ENCODE measurements around the gene ELK4.
A peak's percentile ranks its signal among the peaks of the same experiment; 100 is the strongest.

ELK4 gene, protein sequence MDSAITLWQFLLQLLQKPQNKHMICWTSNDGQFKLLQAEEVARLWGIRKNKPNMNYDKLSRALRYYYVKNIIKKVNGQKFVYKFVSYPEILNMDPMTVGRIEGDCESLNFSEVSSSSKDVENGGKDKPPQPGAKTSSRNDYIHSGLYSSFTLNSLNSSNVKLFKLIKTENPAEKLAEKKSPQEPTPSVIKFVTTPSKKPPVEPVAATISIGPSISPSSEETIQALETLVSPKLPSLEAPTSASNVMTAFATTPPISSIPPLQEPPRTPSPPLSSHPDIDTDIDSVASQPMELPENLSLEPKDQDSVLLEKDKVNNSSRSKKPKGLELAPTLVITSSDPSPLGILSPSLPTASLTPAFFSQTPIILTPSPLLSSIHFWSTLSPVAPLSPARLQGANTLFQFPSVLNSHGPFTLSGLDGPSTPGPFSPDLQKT

DNA sequence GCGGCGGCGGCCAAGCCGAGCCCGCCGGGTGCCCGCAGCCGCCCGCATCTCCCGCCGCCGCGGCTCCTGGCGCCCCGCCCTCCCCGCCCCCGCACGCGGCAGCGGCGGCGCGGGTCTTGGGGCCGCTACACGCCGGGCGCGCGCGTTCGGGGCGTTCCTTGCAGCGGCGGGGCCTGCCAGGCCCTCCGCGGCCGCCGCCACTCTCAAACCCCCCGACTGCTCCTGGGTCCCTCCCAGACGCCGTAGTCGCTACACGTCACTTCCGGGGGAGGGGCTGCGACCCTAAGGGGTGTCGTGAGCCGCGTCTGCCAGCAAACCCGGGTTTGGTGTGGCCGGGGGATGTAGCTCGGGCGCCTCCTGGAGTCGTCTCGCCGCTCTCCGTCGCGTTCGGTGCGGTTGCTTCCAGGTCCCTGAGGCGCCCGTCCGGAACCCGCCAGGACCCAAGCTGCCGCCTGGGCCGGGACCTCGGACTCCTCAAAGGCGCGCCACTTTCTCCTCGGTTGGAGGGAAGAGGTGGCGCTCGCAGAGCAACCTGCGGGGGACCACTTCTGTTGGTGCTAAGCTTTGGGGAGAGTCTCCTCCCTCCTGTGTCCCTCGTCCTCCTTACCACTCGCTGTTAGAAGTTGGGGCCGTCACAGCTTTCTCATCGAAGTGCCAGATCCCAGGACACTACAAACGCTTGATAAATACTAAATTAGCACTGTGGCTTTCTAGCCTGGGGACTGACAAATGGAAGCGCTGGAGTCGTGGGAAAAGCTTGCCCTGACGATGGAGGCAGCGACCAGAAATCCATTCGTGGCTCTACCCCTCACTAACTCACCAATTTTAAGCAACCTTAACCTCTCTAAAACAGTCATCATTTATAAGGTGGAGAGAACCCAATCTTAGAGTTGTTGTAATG is at the start of gene ELK4:
TSS of gene ELK4 (minus strand) at position 244 of the 901 bp plus-strand sequence. CDS start 8,129 bp downstream, outside the sequence.
- H3K27me3 Mint-ChIP-seq: no peaks in the 10 kb centered on the region
- peak within 1 kb of the TSS; percentile 97 for H3K27ac Mint-ChIP-seq
- peak within 1 kb of the TSS; percentile 90 for H3K4me3 Mint-ChIP-seq
- no peaks in the 10 kb centered on the region for H3K9me3 Mint-ChIP-seq (ENCODE audit: low read depth)
- peaks cover 39% of the 10 kb centered on the region for H3K4me1 Mint-ChIP-seq (ENCODE audit: low read depth)
- peaks cover 3% of the 10 kb centered on the region for H3K36me3 Mint-ChIP-seq

- Mint-ChIP-seq H3K4me3 (peak overlapping the region; percentile 83), H3K4me1 (ENCODE audit: low read depth) (peaks cover 9% of the 10 kb centered on the region)
Observed at GRCh38 chr1:205681364-205681763, 49.6 kb upstream of the ELK4 start.

GRCh38 chr1:205680073-205680851 is 48.5 kb upstream of the ELK4 start, which contains the start of gene SLC45A3:
TSS of gene SLC45A3 (minus strand) at chr1:205680509. CDS start at chr1:205664656, 15,853 bp downstream.
- H3K4me3 Mint-ChIP-seq: peak within 1 kb of the TSS; percentile 83
- no peaks in the 10 kb centered on the region for H3K36me3 Mint-ChIP-seq
- no peaks in the 10 kb centered on the region for H3K9me3 Mint-ChIP-seq (ENCODE audit: low read depth)
- peaks cover 3% of the 10 kb centered on the region for H3K27me3 Mint-ChIP-seq
- peaks cover 9% of the 10 kb centered on the region for H3K4me1 Mint-ChIP-seq (ENCODE audit: low read depth)
- H3K27ac Mint-ChIP-seq: peak within 1 kb of the TSS; percentile 54

More at GRCh38 chr1:205681364-205681763, 49.6 kb upstream of the ELK4 start:
- Mint-ChIP-seq H3K9me3 (ENCODE audit: low read depth) (no peaks in the 10 kb centered on the region), H3K36me3 (no peaks in the 10 kb centered on the region), H3K27ac (no peak overlapping the region), H3K27me3 (peaks cover under 1% of the 10 kb centered on the region)

GRCh38 chr1:205678286-205679111 is 46.7 kb upstream of the ELK4 start:
- Mint-ChIP-seq H3K36me3 (no peaks in the 10 kb centered on the region), H3K9me3 (ENCODE audit: low read depth) (no peaks in the 10 kb centered on the region), H3K4me3 (peak overlapping the region; percentile 78), H3K27ac (no peak overlapping the region), H3K27me3 (peaks cover 3% of the 10 kb centered on the region), H3K4me1 (ENCODE audit: low read depth) (peaks cover 9% of the 10 kb centered on the region)

DNA sequence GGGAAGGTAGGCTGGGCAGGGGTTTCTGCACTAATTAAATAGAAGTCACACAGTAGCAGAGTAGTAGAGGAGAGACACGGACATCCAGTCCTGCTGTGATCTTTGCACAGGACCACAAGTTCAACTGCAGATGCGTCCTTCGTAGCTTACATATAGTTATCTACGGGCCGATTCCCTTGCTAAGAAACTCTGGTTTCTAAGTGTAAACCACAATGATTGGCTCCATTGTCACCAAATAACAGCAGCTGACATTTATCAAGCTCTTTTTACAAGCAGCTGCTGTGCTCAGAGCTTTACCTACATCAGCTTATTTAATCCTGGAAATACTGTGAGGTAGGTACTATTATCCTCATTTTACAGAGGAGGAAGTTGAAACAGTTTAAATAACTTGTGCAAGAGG is 45.4 kb upstream of the ELK4 start:
- Mint-ChIP-seq H3K4me1 (ENCODE audit: low read depth) (peaks cover 9% of the 10 kb centered on the region), H3K9me3 (ENCODE audit: low read depth) (no peaks in the 10 kb centered on the region), H3K4me3 (no peak overlapping the region), H3K27ac (no peak overlapping the region), H3K36me3 (no peaks in the 10 kb centered on the region), H3K27me3 (peaks cover 3% of the 10 kb centered on the region)

- Mint-ChIP-seq H3K4me3 (no peak overlapping the region), H3K27me3 (peaks cover 4% of the 10 kb centered on the region), H3K4me1 (ENCODE audit: low read depth) (peaks cover 9% of the 10 kb centered on the region), H3K36me3 (no peaks in the 10 kb centered on the region), H3K9me3 (ENCODE audit: low read depth) (no peaks in the 10 kb centered on the region), H3K27ac (no peak overlapping the region)
Observed at GRCh38 chr1:205676597-205676996, 44.8 kb upstream of the ELK4 start.

DNA sequence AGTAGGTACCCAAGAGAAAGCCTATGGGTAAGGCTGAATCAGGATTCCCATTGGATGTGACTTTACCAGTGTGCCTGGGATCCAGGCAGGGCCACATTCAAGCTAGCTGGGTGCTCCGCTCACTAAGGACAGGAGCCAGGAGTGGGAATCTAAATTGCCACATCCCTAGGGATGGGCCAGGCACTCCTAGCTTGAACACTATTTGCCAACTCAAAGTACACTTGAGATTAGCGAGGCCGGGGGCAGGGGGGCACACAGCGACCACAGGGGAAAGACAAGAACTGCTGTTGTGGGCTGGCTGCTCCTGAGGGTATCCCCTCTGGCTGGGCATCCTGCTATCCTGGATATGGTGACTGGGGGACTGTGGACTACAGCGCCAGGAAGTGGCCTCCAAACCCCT is 44.2 kb upstream of the ELK4 start:
- Mint-ChIP-seq H3K4me1 (ENCODE audit: low read depth) (peaks cover 9% of the 10 kb centered on the region), H3K9me3 (ENCODE audit: low read depth) (no peaks in the 10 kb centered on the region), H3K27me3 (peaks cover 4% of the 10 kb centered on the region), H3K27ac (no peak overlapping the region), H3K36me3 (no peaks in the 10 kb centered on the region), H3K4me3 (no peak overlapping the region)

DNA sequence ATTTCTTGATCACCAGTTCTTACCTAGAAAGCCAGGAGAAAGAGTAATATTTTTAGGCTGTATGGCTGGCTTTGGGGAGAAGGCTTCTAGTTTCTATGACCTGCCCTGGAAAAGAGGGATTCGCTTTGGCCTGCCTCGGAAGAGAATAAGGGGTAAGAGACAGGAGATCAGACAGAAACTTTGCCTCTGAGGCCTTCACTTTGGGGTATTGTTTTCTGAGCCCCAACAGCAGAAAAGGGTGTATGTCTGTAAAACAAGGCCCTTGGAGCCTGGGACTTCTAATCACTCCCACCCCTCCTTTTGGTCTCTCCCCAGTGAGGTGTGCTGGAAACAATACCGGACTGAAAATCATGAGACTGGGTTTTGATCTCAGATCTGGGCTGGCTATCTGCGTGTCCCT is 43.4 kb upstream of the ELK4 start:
- H3K27ac Mint-ChIP-seq: no peak overlapping the region
- H3K36me3 Mint-ChIP-seq: no peaks in the 10 kb centered on the region
- H3K9me3 Mint-ChIP-seq (ENCODE audit: low read depth): no peaks in the 10 kb centered on the region
- H3K27me3 Mint-ChIP-seq: peaks cover 4% of the 10 kb centered on the region
- H3K4me3 Mint-ChIP-seq: no peak overlapping the region
- H3K4me1 Mint-ChIP-seq (ENCODE audit: low read depth): peaks cover 4% of the 10 kb centered on the region

DNA sequence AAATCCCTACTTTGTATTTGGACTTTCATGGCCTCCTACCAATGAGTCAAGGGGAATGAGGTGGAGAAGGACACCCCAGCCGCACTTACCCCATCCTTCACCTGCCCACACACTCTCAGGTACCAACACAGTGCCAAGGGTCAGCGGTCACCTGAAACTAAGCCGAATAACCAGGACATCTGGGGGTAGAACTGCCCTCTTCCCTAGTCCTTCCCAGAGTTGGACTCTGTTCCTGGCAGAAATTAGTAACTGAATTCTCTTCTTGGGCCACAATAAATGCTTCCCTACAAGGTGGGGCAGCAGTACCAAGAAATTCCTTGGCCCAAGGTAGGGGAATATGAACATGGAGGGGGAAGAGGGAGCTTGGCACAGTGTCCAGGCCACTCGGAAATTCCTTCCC is 41.2 kb upstream of the ELK4 start:
- H3K9me3 Mint-ChIP-seq (ENCODE audit: low read depth): no peaks in the 10 kb centered on the region
- H3K27me3 Mint-ChIP-seq: peaks cover 11% of the 10 kb centered on the region
- H3K27ac Mint-ChIP-seq: no peak overlapping the region
- H3K4me1 Mint-ChIP-seq (ENCODE audit: low read depth): peaks cover 2% of the 10 kb centered on the region
- H3K36me3 Mint-ChIP-seq: no peaks in the 10 kb centered on the region
- H3K4me3 Mint-ChIP-seq: no peak overlapping the region

GRCh38 chr1:205672395-205672889 is 40.6 kb upstream of the ELK4 start:
- Mint-ChIP-seq H3K4me3 (no peak overlapping the region), H3K4me1 (ENCODE audit: low read depth) (peaks cover 2% of the 10 kb centered on the region), H3K27ac (no peak overlapping the region), H3K9me3 (ENCODE audit: low read depth) (no peaks in the 10 kb centered on the region), H3K36me3 (no peaks in the 10 kb centered on the region), H3K27me3 (peaks cover 11% of the 10 kb centered on the region)

GRCh38 chr1:205670611-205671430 is 39.0 kb upstream of the ELK4 start:
- peaks cover 8% of the 10 kb centered on the region for H3K27me3 Mint-ChIP-seq
- H3K36me3 Mint-ChIP-seq: no peaks in the 10 kb centered on the region
- H3K4me3 Mint-ChIP-seq: no peak overlapping the region
- no peak overlapping the region for H3K27ac Mint-ChIP-seq
- no peaks in the 10 kb centered on the region for H3K9me3 Mint-ChIP-seq (ENCODE audit: low read depth)
- H3K4me1 Mint-ChIP-seq (ENCODE audit: low read depth): peaks cover 2% of the 10 kb centered on the region

DNA sequence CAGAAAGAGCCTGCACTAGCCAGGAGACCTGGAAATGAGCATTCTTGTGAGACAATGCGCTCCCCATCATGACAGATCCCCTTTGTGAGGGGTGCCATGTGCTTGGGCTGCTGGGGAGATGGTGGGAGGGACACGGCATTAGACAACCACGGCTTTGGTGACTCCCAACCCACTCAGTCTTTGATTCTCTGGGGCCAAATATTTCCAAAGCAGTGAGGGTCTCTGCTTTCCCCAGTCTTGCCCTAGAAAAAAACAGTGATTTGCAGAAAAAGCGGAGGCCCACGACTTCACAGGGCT is 38.3 kb upstream of the ELK4 start:
- H3K4me3 Mint-ChIP-seq: no peak overlapping the region

More for the DNA sequence above, 38.3 kb upstream of the ELK4 start:
- Mint-ChIP-seq H3K9me3 (ENCODE audit: low read depth) (no peaks in the 10 kb centered on the region), H3K36me3 (no peaks in the 10 kb centered on the region), H3K27ac (no peak overlapping the region), H3K27me3 (peaks cover 8% of the 10 kb centered on the region), H3K4me1 (ENCODE audit: low read depth) (peaks cover 2% of the 10 kb centered on the region)

Measured in activated naive CD8-positive, alpha-beta T cell (primary cell).